K562 (cell line): ENCODE measurements around the gene MYH11. TPM values are rescaled to one million over a fixed set of nuclear protein-coding genes. Genes with fewer than 3 reads are reported as not detected.

ENCODE experiments used
- ATAC-seq: fragments of 200-7000 bp; cut with Tn5 transposase; 3 replicates; pipeline ENCODE4 v1.9.1; 2020; ENCODE audit warnings: moderate library complexity
- BruUV-seq: library from RNA; stranded (reverse); fragments of 400-500 nt; replicated peaks from 2 replicates; lab custom pipeline; 2021; lab: Mats Ljungman, UMichigan
- CTCF ChIA-PET: fragments of 300-600 bp; formaldehyde crosslinking; extraction: SDS; loops from one replicate; lab custom pipeline; 2021; ENCODE audit warnings: low intra/inter-chr PET ratio; lab: Yijun Ruan, JAX
- POLR2A ChIA-PET: fragments of 300-600, 350-650 bp; sonication (Branson Sonifier 250); formaldehyde crosslinking; extraction: SDS; loops from one replicate; lab custom pipeline; 2021; ENCODE audit warnings: antibody characterized with exemption, inconsistent platforms; lab: Yijun Ruan, JAX
- DNase-seq, 4 experiments: peaks; one replicate each; pipeline versions ENCODE4 v3.0.0 to v3.0.0-alpha.2; 2011 to 2018; ENCODE audit warnings: low spot score in 3 of 4, mixed read lengths in 3 of 4; ENCODE audit errors: extremely low read depth in 1 of 4
- FAIRE-seq: peaks from 2 replicates; lab custom pipeline; 2011; peaks lifted over from hg19 to GRCh38; lab: Jason Lieb, UNC
- H2AFZ ChIP-seq: 2 replicates; pipeline ENCODE4 v1.6.0; 2011; ENCODE audit warnings: low read depth, low read length, control low read depth, inconsistent platforms
- H3K27ac ChIP-seq: fragments of 200-600 bp; 3 replicates; pipeline ENCODE4 v1.8.0; 2011; ENCODE audit warnings: low read depth, mild to moderate bottlenecking, control low read depth, inconsistent platforms, low read length, moderate library complexity, mixed read lengths; ENCODE audit errors: extremely low read depth
- H3K27me3 ChIP-seq, 2 experiments: fragments of 300-600 bp in 1 of 2; 2 replicates in 1 of 2; 3 replicates in 1 of 2; pipeline versions ENCODE4 v1.6.0 to v1.8.0; 2011; ENCODE audit warnings: inconsistent platforms in 2 of 2, low read length in 2 of 2, mild to moderate bottlenecking in 1 of 2, mixed read lengths in 1 of 2, moderate library complexity in 1 of 2; ENCODE audit not compliant: control insufficient read depth in 2 of 2, insufficient read depth in 2 of 2
- H3K36me3 ChIP-seq: fragments of 300-600 bp; 3 replicates; pipeline ENCODE4 v1.8.0; 2011; ENCODE audit warnings: mild to moderate bottlenecking, low read length, inconsistent platforms; ENCODE audit not compliant: control insufficient read depth, insufficient read depth
- H3K4me1 ChIP-seq, 2 experiments: fragments of 200-600 bp in 1 of 2; replicated peaks in 1 of 2; 2 replicates in 1 of 2; 3 replicates in 1 of 2; pipeline versions ENCODE4 v1.5.1 to v1.8.0; 2011; ENCODE audit warnings: inconsistent platforms in 2 of 2, low read length in 2 of 2, mild to moderate bottlenecking in 1 of 2, mixed read lengths in 1 of 2, moderate library complexity in 1 of 2; ENCODE audit not compliant: control insufficient read depth in 2 of 2, insufficient read depth in 2 of 2
- H3K4me2 ChIP-seq: 2 replicates; pipeline ENCODE4 v1.6.1; 2011; ENCODE audit warnings: low read length, control low read depth, inconsistent platforms, mixed read lengths; ENCODE audit not compliant: insufficient read depth
- H3K4me3 ChIP-seq: fragments of 200-600 bp; sonication (generic), shearing (Covaris generic); 2 replicates; pipeline ENCODE4 v1.5.1; 2016; ENCODE audit warnings: control low read depth, inconsistent platforms
- H3K79me2 ChIP-seq: fragments of 200-600 bp; 3 replicates; pipeline ENCODE4 v1.8.0; 2011; ENCODE audit warnings: low read length, inconsistent platforms; ENCODE audit not compliant: control insufficient read depth, insufficient read depth
- H3K9ac ChIP-seq, 2 experiments: 2 replicates each; pipeline versions ENCODE4 v1.6.0 to v1.6.1; 2011; ENCODE audit warnings: low read depth in 2 of 2, low read length in 2 of 2, control low read depth in 1 of 2, inconsistent platforms in 1 of 2, mild to moderate bottlenecking in 1 of 2, mixed read lengths in 1 of 2; ENCODE audit not compliant: insufficient read depth in 1 of 2
- H3K9me1 ChIP-seq: one replicate; pipeline ENCODE4 v1.6.0; 2011; ENCODE audit warnings: inconsistent platforms, mild to moderate bottlenecking, low read length, moderate library complexity; ENCODE audit not compliant: control insufficient read depth, insufficient read depth
- H3K9me3 ChIP-seq: replicated peaks from 2 replicates; pipeline ENCODE4 v1.5.1; 2011; ENCODE audit warnings: low read depth, low read length, inconsistent platforms; ENCODE audit not compliant: control insufficient read depth, insufficient read depth
- H4K20me1 ChIP-seq: replicated peaks from 2 replicates; pipeline ENCODE4 v1.6.1; 2011; ENCODE audit warnings: low read length, inconsistent platforms, mixed read lengths; ENCODE audit not compliant: control insufficient read depth, insufficient read depth
- ASH1L ChIP-seq: fragments of 450-650 bp; IDR thresholded peaks from 2 replicates; pipeline ENCODE4 v1.6.1; 2018; ENCODE audit warnings: borderline replicate concordance, mild to moderate bottlenecking, low read depth; ENCODE audit not compliant: partially characterized antibody
- CBX3 ChIP-seq, 2 experiments: IDR thresholded peaks; 1 replicate in 1 of 2; 2 replicates in 1 of 2; pipeline ENCODE4 v1.6.1; 2012; ENCODE audit warnings: inconsistent platforms in 2 of 2, low read length in 2 of 2, borderline replicate concordance in 1 of 2, control low read depth in 1 of 2
- CBX8 ChIP-seq: fragments of 200-600 bp; sonication (generic); IDR thresholded peaks from 2 replicates; pipeline ENCODE4 v1.6.1; 2012; ENCODE audit warnings: borderline replicate concordance, mixed run types, low read depth, mild to moderate bottlenecking, moderate library complexity, mixed read lengths, low read length, control low read depth, inconsistent platforms; ENCODE audit not compliant: poor library complexity, severe bottlenecking; ENCODE audit errors: extremely low read depth
- CTBP1 ChIP-seq: fragments of 450-650 bp; IDR thresholded peaks from 2 replicates; pipeline ENCODE4 v1.6.1; 2016; ENCODE audit warnings: borderline replicate concordance
- DDX20 ChIP-seq: fragments of 450-650 bp; IDR thresholded peaks from 2 replicates; pipeline ENCODE4 v1.6.1; 2016; ENCODE audit warnings: missing genetic modification characterization, low read depth, mild to moderate bottlenecking, missing compliant biosample characterization, moderate library complexity
- KHSRP ChIP-seq: fragments of 450-650 bp; IDR thresholded peaks from 2 replicates; pipeline ENCODE4 v1.6.1; 2017
- MYC ChIP-seq, 2 experiments: fragments of 250-450 bp in 1 of 2; sonication (Bioruptor Pico) in 1 of 2; IDR thresholded peaks; 2 replicates each; pipeline versions ENCODE4 v1.5.1 to v1.6.1; 2012 to 2021; ENCODE audit warnings: low read depth in 2 of 2, borderline replicate concordance in 1 of 2, improper control_type of control experiment in 1 of 2, low read length in 1 of 2, mild to moderate bottlenecking in 1 of 2, moderate library complexity in 1 of 2
- PCBP1 ChIP-seq: fragments of 200-400 bp; formaldehyde crosslinking; IDR thresholded peaks from 2 replicates; pipeline ENCODE4 v1.6.1; 2018; ENCODE audit warnings: mild to moderate bottlenecking, low read depth, low read length; ENCODE audit not compliant: poor library complexity, severe bottlenecking
- POLR2G ChIP-seq: fragments of 200-400 bp; formaldehyde crosslinking; IDR thresholded peaks from 2 replicates; pipeline ENCODE4 v1.6.1; 2017; ENCODE audit warnings: low read depth, mild to moderate bottlenecking, antibody characterized with exemption, low read length, moderate library complexity
- PPARD ChIP-seq: fragments of 250-450 bp; sonication (Bioruptor Pico); IDR thresholded peaks from 2 replicates; pipeline ENCODE4 v1.8.0; 2022; ENCODE audit warnings: inconsistent platforms, mild to moderate bottlenecking, moderate library complexity
- SAP30 ChIP-seq: fragments of 200-600 bp; sonication (generic); IDR thresholded peaks from 2 replicates; pipeline ENCODE4 v1.6.1; 2012; ENCODE audit warnings: borderline replicate concordance, low read depth, mild to moderate bottlenecking, moderate library complexity, low read length, control low read depth, inconsistent platforms; ENCODE audit not compliant: insufficient read depth, poor library complexity, severe bottlenecking
- TRIM28 ChIP-seq: fragments of 450-650 bp; IDR thresholded peaks from 2 replicates; pipeline ENCODE4 v1.6.1; 2017
- XRCC5 ChIP-seq: fragments of 200-400 bp; formaldehyde crosslinking; IDR thresholded peaks from 2 replicates; pipeline ENCODE4 v1.6.1; 2017; ENCODE audit warnings: low read depth, mild to moderate bottlenecking, low read length
- YY1 ChIP-seq, 3 experiments: IDR thresholded peaks; 2 replicates each; pipeline ENCODE4 v1.6.1; 2011; ENCODE audit warnings: low read length in 2 of 3, mild to moderate bottlenecking in 2 of 3, moderate library complexity in 2 of 3, borderline replicate concordance in 1 of 3, control low read depth in 1 of 3, low read depth in 1 of 3; ENCODE audit not compliant: insufficient read depth in 3 of 3, insufficient replicate concordance in 2 of 3, control insufficient read depth in 1 of 3, insufficient read length in 1 of 3; ENCODE audit errors: extremely low read depth in 1 of 3
- ZBTB1 ChIP-seq: sonication (generic); formaldehyde crosslinking; IDR thresholded peaks from 2 replicates; pipeline ENCODE4 v1.8.1; 2023; ENCODE audit warnings: missing genetic modification reagents, low read depth, mild to moderate bottlenecking, borderline replicate concordance
- WGBS: fragments of 100-300 bp; shearing (Covaris generic); methylation state at CpG from one replicate; pipeline ENCODE4 v1.1.6; 2016; ENCODE audit warnings: low coverage, mixed read lengths; ENCODE audit not compliant: insufficient coverage; ENCODE audit errors: missing lambda C conversion rate; 5-methylcytosine and 5-hydroxymethylcytosine counted together
- in situ Hi-C: fragments of 300-500 bp; cut with MboI; formaldehyde crosslinking; loops from 4 replicates; pipeline ENCODE4 v1.15.0; 2018; ENCODE audit warnings: inconsistent platforms, mixed read lengths
- intact Hi-C: fragments of 100-400 bp; cut with micrococcal nuclease; formaldehyde crosslinking; loops from 2 replicates; pipeline ENCODE4 v1.14.2; 2022
- polyA plus RNA-seq, 8 experiments: library from polyadenylated mRNA; depleted of rRNA in 4 of 8; stranded (reverse) in 5 of 8; unstranded in 3 of 8; fragments of >200 nt; fragmentation: Nextera tagmentation in 2 of 8; fragmentation: Illumina TruSeq in 1 of 8; extraction: Ambion mirVana in 2 of 8; extraction: Trizol in 1 of 8; gene quantifications; 2 replicates each; pipeline versions ENCODE4 v1.2.1 to v1.2.3, GENCODE V29; 2011 to 2014; ENCODE audit warnings: inconsistent platforms in 1 of 8, missing spikeins in 1 of 8
- total RNA-seq, 7 experiments: library from RNA; depleted of rRNA in 6 of 7; stranded (reverse); fragments of >200 nt in 6 of 7; fragmentation: Illumina TruSeq in 2 of 7; extraction: Trizol in 2 of 7; gene quantifications; 2 replicates each; pipeline versions ENCODE4 v1.2.1 to v1.2.3, GENCODE V29; 2011 to 2021; ENCODE audit warnings: low replicate concordance in 1 of 7
- TF ChIP-seq, protein P1 (sequence below): fragments of 250-450 bp; sonication (Bioruptor Pico); IDR thresholded peaks from 2 replicates; pipeline ENCODE4 v1.4.0; 2020

Gene MYH11
- total and polyA plus RNA-seq, 9 of the 15 experiments (the other 6 are each of a cell fraction or from before 2014, with no cell fraction given): 0.05 to 0.47 (median 0.08) TPM; not detected in 5

DNA sequence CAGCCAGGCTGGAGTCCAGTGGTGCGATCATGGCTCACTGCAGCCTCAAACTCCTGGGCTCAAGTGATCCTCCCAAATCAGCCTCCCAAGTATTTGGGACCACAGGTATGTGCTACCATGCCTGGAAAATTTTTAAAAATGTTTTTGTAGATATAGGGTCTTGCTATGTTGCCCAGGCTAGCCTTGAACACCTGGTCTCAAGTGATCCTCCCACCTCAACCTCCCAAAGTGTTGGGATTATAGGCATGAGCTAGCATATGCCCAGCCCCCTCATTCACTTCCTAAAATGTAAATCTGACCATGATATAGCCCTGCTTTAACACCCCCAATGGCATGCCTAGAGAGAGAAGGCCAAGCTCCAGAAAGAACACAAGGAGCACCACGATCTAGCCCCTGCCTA, 108.2 kb downstream of the MYH11 start:
- H3K27me3 ChIP-seq: peaks cover 19 to 48% of the 10 kb centered on the region in 2 experiments; a peak in 4 of 5 replicates
- no peaks in the 10 kb centered on the region for H3K79me2 ChIP-seq
- H3K9me3 ChIP-seq: no peaks in the 10 kb centered on the region
- BruUV-seq: no TSS peak
- no peaks in the 10 kb centered on the region; the same call in 1 of the 2 replicates for H4K20me1 ChIP-seq
- intact Hi-C loops (no loop called here), in situ Hi-C loops (no loop called here)
- ATAC-seq (no peak), DNase-seq (no peak), FAIRE-seq (no peak)
- ChIA-PET CTCF (no interaction called here), POLR2A (no interaction called here)
- no peak overlapping the region for H3K4me3 ChIP-seq
- H3K4me1 ChIP-seq: peaks cover 0 to 4% of the 10 kb centered on the region in 2 experiments; a peak in 2 of 5 replicates
- H3K36me3 ChIP-seq: no peaks in the 10 kb centered on the region
- H3K4me2 ChIP-seq: no peak overlapping the region
- no peak overlapping the region for H3K9ac ChIP-seq
- no peak overlapping the region for H2AFZ ChIP-seq
- H3K9me1 ChIP-seq: no peaks in the 10 kb centered on the region
- WGBS: 0% methylated on average over 2 of the region's 2 CpGs
- H3K27ac ChIP-seq: no peak overlapping the region
- TF ChIP-seq, protein P1, sequence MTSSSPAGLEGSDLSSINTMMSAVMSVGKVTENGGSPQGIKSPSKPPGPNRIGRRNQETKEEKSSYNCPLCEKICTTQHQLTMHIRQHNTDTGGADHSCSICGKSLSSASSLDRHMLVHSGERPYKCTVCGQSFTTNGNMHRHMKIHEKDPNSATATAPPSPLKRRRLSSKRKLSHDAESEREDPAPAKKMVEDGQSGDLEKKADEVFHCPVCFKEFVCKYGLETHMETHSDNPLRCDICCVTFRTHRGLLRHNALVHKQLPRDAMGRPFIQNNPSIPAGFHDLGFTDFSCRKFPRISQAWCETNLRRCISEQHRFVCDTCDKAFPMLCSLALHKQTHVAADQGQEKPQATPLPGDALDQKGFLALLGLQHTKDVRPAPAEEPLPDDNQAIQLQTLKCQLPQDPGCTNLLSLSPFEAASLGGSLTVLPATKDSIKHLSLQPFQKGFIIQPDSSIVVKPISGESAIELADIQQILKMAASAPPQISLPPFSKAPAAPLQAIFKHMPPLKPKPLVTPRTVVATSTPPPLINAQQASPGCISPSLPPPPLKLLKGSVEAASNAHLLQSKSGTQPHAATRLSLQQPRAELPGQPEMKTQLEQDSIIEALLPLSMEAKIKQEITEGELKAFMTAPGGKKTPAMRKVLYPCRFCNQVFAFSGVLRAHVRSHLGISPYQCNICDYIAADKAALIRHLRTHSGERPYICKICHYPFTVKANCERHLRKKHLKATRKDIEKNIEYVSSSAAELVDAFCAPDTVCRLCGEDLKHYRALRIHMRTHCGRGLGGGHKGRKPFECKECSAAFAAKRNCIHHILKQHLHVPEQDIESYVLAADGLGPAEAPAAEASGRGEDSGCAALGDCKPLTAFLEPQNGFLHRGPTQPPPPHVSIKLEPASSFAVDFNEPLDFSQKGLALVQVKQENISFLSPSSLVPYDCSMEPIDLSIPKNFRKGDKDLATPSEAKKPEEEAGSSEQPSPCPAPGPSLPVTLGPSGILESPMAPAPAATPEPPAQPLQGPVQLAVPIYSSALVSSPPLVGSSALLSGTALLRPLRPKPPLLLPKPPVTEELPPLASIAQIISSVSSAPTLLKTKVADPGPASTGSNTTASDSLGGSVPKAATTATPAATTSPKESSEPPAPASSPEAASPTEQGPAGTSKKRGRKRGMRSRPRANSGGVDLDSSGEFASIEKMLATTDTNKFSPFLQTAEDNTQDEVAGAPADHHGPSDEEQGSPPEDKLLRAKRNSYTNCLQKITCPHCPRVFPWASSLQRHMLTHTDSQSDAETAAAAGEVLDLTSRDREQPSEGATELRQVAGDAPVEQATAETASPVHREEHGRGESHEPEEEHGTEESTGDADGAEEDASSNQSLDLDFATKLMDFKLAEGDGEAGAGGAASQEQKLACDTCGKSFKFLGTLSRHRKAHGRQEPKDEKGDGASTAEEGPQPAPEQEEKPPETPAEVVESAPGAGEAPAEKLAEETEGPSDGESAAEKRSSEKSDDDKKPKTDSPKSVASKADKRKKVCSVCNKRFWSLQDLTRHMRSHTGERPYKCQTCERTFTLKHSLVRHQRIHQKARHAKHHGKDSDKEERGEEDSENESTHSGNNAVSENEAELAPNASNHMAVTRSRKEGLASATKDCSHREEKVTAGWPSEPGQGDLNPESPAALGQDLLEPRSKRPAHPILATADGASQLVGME: no peak
- TF ChIP-seq DDX20 (tag) (no peak), SAP30 (no peak), CBX3 (IDR thresholded peaks at IDR 0.05; ENCODE audit: borderline replicate concordance in 1 of 2, low read length in 2 of 2) (no peak), MYC (IDR thresholded peaks at IDR 0.05; ENCODE audit: low read depth, low read length) (no peak), MYC (CRISPR knock-in tag; IDR thresholded peaks at IDR 0.05; ENCODE audit: borderline replicate concordance, low read depth) (no peak), TRIM28 (no peak), PPARD (no peak), YY1 (IDR thresholded peaks at IDR 0.05; ENCODE audit: borderline replicate concordance in 1 of 3, control insufficient read depth in 1 of 3, extremely low read depth in 1 of 3, insufficient read depth in 3 of 3, insufficient read length in 1 of 3, insufficient replicate concordance in 2 of 3, low read depth in 1 of 3, low read length in 2 of 3) (no peak), PCBP1 (no peak), CTBP1 (no peak), XRCC5 (no peak), POLR2G (no peak), CBX8 (no peak), ZBTB1 (CRISPR knock-in tag) (no peak), KHSRP (no peak), ASH1L (no peak)
